ENCODE results near the gene ZNF830. TPM values are rescaled to one million over a fixed set of nuclear protein-coding genes. Genes with fewer than 3 reads are reported as not detected.

ZNF830 gene
- total and polyA plus RNA-seq, 2 of the 13 experiments (the other 11 are each of a cell fraction or from before 2014, with no cell fraction given), result 6.1 to 19.0 TPM

DNA sequence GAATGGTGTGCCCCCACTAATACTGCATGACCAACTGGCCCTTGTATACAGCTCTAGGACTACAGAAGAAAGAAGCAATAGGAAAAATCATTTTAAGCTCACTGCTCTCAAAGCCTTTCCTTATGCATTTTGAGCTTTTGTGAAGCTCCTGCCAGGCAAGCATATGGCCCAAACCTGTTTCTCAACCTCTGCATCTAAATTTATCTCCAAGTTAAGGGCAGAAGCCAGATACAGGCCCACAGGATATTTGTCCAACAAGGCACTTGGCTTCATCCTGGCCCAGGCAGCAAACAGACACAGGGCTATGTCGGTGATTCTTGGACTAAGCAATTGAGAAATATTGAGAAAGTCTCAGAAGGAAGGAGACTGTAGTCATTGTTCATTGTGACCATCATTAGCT, 44.0 kb upstream of the ZNF830 start (continued):
- TF ChIP-seq EZH2 (conservative IDR thresholded peaks at IDR 0.05; ENCODE audit: low read depth, low read length), result no peak
- TF ChIP-seq MBD4 (IDR thresholded peaks at IDR 0.05; ENCODE audit: borderline replicate concordance, low read length), result no peak
- TF ChIP-seq ZFP91 (CRISPR knock-in tag; IDR thresholded peaks at IDR 0.05; ENCODE audit: borderline replicate concordance), result no peak
- no peak for TF ChIP-seq ZNF10 (CRISPR knock-in tag; IDR thresholded peaks at IDR 0.05; ENCODE audit: borderline replicate concordance, low read depth)
- no peak for TF ChIP-seq SRSF1 (optimal IDR thresholded peaks at IDR 0.05; ENCODE audit: low read depth, low read length)
- no peak for TF ChIP-seq KLF16 (CRISPR knock-in tag; IDR thresholded peaks at IDR 0.05)
- no peak for TF ChIP-seq CHCHD3 (CRISPR knock-in tag; IDR thresholded peaks at IDR 0.05)

GRCh38 chr17:34920676-34921075, 40.7 kb upstream of the ZNF830 start:
- Histone ChIP-seq H3K27me3 (ENCODE audit: control insufficient read depth in 1 of 2, insufficient read depth in 2 of 2, low read length in 2 of 2) (no peaks in the 10 kb centered on the region), H3K9ac (ENCODE audit: insufficient read depth, low read depth, low read length) (no peak overlapping the region), H4K20me1 (ENCODE audit: insufficient read depth, low read length) (no peaks in the 10 kb centered on the region), H3K4me1 (ENCODE audit: insufficient read depth, low read length) (no peaks in the 10 kb centered on the region), H3K4me3 (replicated peaks in 1 of 3; ENCODE audit: insufficient read depth in 1 of 3, low read depth in 2 of 3, low read length in 3 of 3) (no peak overlapping the region), H3K9me3 (ENCODE audit: low read length) (no peaks in the 10 kb centered on the region), H3K27ac (ENCODE audit: extremely low read length, insufficient read depth, low read length) (no peak overlapping the region), H3K4me2 (ENCODE audit: low read depth, low read length) (no peak overlapping the region), H2AFZ (ENCODE audit: low read length) (no peak overlapping the region), H3K36me3 (replicated peaks in 1 of 2; ENCODE audit: control insufficient read depth in 1 of 2, insufficient read depth in 2 of 2, low read length in 2 of 2) (no peaks in the 10 kb centered on the region), H3K79me2 (ENCODE audit: insufficient read depth, low read length) (no peaks in the 10 kb centered on the region)
- in situ Hi-C loops (cut with HindIII; ENCODE audit: extremely low pct_ligation_motif_present, low pct_unique_long_range_greater_than_20kb) (no loop called here), intact Hi-C loops (cut with micrococcal nuclease; ENCODE audit: unreplicated experiment) (no loop called here)
- POLR2A ChIA-PET, result no interaction called here
- BruUV-seq (replicated peaks), result no TSS peak
- CTCF ChIA-PET (ENCODE audit: low intra/inter-chr PET ratio, low total read pairs), result no interaction called here
- DNase-seq (ENCODE audit: low spot score) (no peak), ATAC-seq (no peak), FAIRE-seq (no peak)
- WGBS (ENCODE audit: low lambda C conversion rate), result 25% methylated on average over 4 of the region's 4 CpGs
- TF ChIP-seq, protein P1, sequence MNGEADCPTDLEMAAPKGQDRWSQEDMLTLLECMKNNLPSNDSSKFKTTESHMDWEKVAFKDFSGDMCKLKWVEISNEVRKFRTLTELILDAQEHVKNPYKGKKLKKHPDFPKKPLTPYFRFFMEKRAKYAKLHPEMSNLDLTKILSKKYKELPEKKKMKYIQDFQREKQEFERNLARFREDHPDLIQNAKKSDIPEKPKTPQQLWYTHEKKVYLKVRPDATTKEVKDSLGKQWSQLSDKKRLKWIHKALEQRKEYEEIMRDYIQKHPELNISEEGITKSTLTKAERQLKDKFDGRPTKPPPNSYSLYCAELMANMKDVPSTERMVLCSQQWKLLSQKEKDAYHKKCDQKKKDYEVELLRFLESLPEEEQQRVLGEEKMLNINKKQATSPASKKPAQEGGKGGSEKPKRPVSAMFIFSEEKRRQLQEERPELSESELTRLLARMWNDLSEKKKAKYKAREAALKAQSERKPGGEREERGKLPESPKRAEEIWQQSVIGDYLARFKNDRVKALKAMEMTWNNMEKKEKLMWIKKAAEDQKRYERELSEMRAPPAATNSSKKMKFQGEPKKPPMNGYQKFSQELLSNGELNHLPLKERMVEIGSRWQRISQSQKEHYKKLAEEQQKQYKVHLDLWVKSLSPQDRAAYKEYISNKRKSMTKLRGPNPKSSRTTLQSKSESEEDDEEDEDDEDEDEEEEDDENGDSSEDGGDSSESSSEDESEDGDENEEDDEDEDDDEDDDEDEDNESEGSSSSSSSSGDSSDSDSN (CRISPR knock-in tag; IDR thresholded peaks at IDR 0.05), result no peak
- TF ChIP-seq SP140L (CRISPR knock-in tag; IDR thresholded peaks at IDR 0.05; ENCODE audit: borderline replicate concordance), result no peak
- no peak for TF ChIP-seq NFRKB (IDR thresholded peaks at IDR 0.05)
- TF ChIP-seq ZNF331 (CRISPR knock-in tag; IDR thresholded peaks at IDR 0.05), result no peak
- no peak for TF ChIP-seq PAX8 (CRISPR knock-in tag; IDR thresholded peaks at IDR 0.05; ENCODE audit: borderline replicate concordance)
- no peak for TF ChIP-seq RBM39 (IDR thresholded peaks at IDR 0.05; ENCODE audit: low read depth, low read length, poor library complexity, severe bottlenecking)
- no peak for TF ChIP-seq HOXA5 (CRISPR knock-in tag; IDR thresholded peaks at IDR 0.05)
- TF ChIP-seq MBD4 (IDR thresholded peaks at IDR 0.05; ENCODE audit: borderline replicate concordance, low read length), result no peak
- TF ChIP-seq CREM (IDR thresholded peaks at IDR 0.05), result no peak
- no peak for TF ChIP-seq CREM (CRISPR knock-in tag; IDR thresholded peaks at IDR 0.05)
- no peak for TF ChIP-seq ZNF749 (CRISPR knock-in tag; IDR thresholded peaks at IDR 0.05; ENCODE audit: borderline replicate concordance)
- no peak for TF ChIP-seq ZNF563 (CRISPR knock-in tag; IDR thresholded peaks at IDR 0.05)
- TF ChIP-seq ZNF33A (CRISPR knock-in tag; IDR thresholded peaks at IDR 0.05; ENCODE audit: borderline replicate concordance), result no peak
- no peak for TF ChIP-seq HNRNPH1 (optimal IDR thresholded peaks at IDR 0.05; ENCODE audit: low read depth, low read length)
